A549 treated with CpdA at 1 μM for 4 hours (cell line): ENCODE measurements around the gene PRKCB. TPM values are rescaled to one million over a fixed set of nuclear protein-coding genes. Genes with fewer than 3 reads are reported as not detected.

Experiments used
- total RNA-seq: library from RNA; stranded (reverse); fragments of 200-300 nt; extraction: Qiagen RNA extraction; gene quantifications from 5 replicates; pipeline ENCODE4 v1.2.3, GENCODE V29; 2022; ENCODE audit warnings: low read depth

The PRKCB gene
- 0.11 to 0.28 TPM (median 0.15 TPM) in 5 replicates for total RNA-seq

GRCh38 chr16:23835390-23836077 lies at the start of gene PRKCB:
Gene PRKCB (plus strand): TSS chr16:23835983.

GRCh38 chr16:24255456-24256371 lies 419.9 kb downstream of the PRKCB start, which contains the start of gene CACNG3:
Gene CACNG3 (plus strand): TSS chr16:24256335. CDS start chr16:24256755, 420 bp downstream.

Other genes with a start within 250 kb of the PRKCB start
- gene NDUFAB1, start 239.7 kb upstream of the PRKCB start, total RNA-seq: 164 to 201 TPM (median 184 TPM) in 5 replicates
- 11.0 to 12.6 TPM (median 11.6 TPM) in 5 replicates for gene PALB2, start 194.7 kb upstream of the PRKCB start, total RNA-seq
- gene DCTN5, start 194.5 kb upstream of the PRKCB start, total RNA-seq: 70.3 to 75.5 TPM (median 73.9 TPM) in 5 replicates
- 148 to 177 TPM (median 166 TPM) in 5 replicates for gene PLK1, start 157.1 kb upstream of the PRKCB start, total RNA-seq
- gene ERN2, start 122.8 kb upstream of the PRKCB start, total RNA-seq: 0.03 TPM in 1 of 5 replicates, not detected in the others
- gene CHP2, start 81.0 kb upstream of the PRKCB start, total RNA-seq: 0.03 TPM in 1 of 5 replicates, not detected in the others